Activated CD8-positive, alpha-beta T cell treated with anti-CD3 and anti-CD28 coated beads for 36 hours (primary cell): Measurements from ENCODE around the gene COG6. TPM values are rescaled to one million over a fixed set of nuclear protein-coding genes. Genes with fewer than 3 reads are reported as not detected.

ENCODE experiments used
- ATAC-seq: fragments of 200-7000 bp; cut with Tn5 transposase; one replicate; pipeline ENCODE4 v1.10.0; 2021; ENCODE audit warnings: mild to moderate bottlenecking, moderate library complexity
- CTCF ChIA-PET: fragments of 350-600 bp; sonication (Branson Sonifier 250); formaldehyde crosslinking; loops from one replicate; lab custom pipeline; 2021; ENCODE audit warnings: antibody characterized with exemption; lab: Charles Lee
- POLR2A ChIA-PET: fragments of 350-600 bp; sonication (Branson Sonifier 250); formaldehyde crosslinking; loops from one replicate; lab custom pipeline; 2021; ENCODE audit warnings: antibody characterized with exemption; lab: Charles Lee
- DNase-seq: peaks from one replicate; pipeline ENCODE4 v3.0.0-alpha.2; 2020
- H3K27ac Mint-ChIP-seq: one replicate; pipeline ENCODE4 v1.8.0; 2021; ENCODE audit warnings: mild to moderate bottlenecking, mixed read lengths
- H3K27me3 Mint-ChIP-seq: one replicate; pipeline ENCODE4 v1.8.0; 2021; ENCODE audit warnings: mixed read lengths
- H3K36me3 Mint-ChIP-seq: one replicate; pipeline ENCODE4 v1.8.0; 2021; ENCODE audit warnings: low read depth, mixed read lengths
- H3K4me1 Mint-ChIP-seq: one replicate; pipeline ENCODE4 v1.8.0; 2021; ENCODE audit warnings: low read depth, mixed read lengths
- H3K4me3 Mint-ChIP-seq: one replicate; pipeline ENCODE4 v1.8.0; 2021; ENCODE audit warnings: mild to moderate bottlenecking, moderate library complexity, mixed read lengths
- H3K9me3 Mint-ChIP-seq: one replicate; pipeline ENCODE4 v1.8.0; 2021; ENCODE audit warnings: mixed read lengths
- CTCF ChIP-seq: fragments of 200-600 bp; IDR thresholded peaks from one replicate; pipeline ENCODE4 v1.8.0; 2022; ENCODE audit warnings: antibody characterized with exemption, mild to moderate bottlenecking
- intact Hi-C: fragments of 100-400 bp; cut with micrococcal nuclease; formaldehyde crosslinking; loops from one replicate; pipeline ENCODE4 v1.10.0; 2022
- microRNA-seq: library from miRNA; unstranded; fragments of <30 nt; microRNA quantifications from one replicate; pipeline ENCODE4 v1.2.0, GENCODE V29; 2022; ENCODE audit warnings: borderline microRNAs expressed, borderline replicate concordance
- total RNA-seq, 2 experiments: library from RNA; stranded (reverse); gene quantifications; one replicate each; pipeline ENCODE4 v1.2.3, GENCODE V29; 2021

The COG6 gene
- total RNA-seq, 2 experiments from 2014 or later = 25.5 to 26.4 TPM

GRCh38 chr13:39787086-39787487 is 131.6 kb downstream of the COG6 start:
- H3K9me3 Mint-ChIP-seq = peaks cover 10% of the 10 kb centered on the region
- ATAC-seq = peak; percentile 74
- intact Hi-C loops = no loop called here
- H3K4me3 Mint-ChIP-seq = no peak overlapping the region
- no peaks in the 10 kb centered on the region for H3K27me3 Mint-ChIP-seq
- POLR2A ChIA-PET = no interaction called here
- H3K4me1 Mint-ChIP-seq = peaks cover 9% of the 10 kb centered on the region
- peak; percentile 41 for DNase-seq
- CTCF ChIA-PET = no interaction called here
- no peak for TF ChIP-seq CTCF
- no peak overlapping the region for H3K27ac Mint-ChIP-seq
- H3K36me3 Mint-ChIP-seq = peaks cover 5% of the 10 kb centered on the region

DNA sequence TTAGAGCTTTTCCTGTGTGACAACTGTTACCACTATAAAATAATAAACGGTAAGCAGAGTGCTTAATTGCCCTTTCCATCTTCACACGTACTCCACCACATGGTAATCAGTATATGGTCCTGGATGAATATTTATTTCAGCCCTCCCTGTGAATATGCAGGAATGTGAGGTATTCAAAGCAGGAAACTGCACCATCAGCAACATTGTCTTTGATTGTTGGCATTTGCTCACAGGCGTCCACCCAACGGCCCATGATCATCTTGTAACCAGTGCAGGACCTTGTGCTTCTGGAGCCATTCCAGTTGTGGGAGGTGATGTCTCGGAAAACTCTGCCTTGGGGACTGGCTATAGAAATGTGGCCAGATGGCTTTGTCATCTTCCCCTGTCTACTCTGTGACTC is 132.6 kb downstream of the COG6 start:
- peaks cover 8% of the 10 kb centered on the region for H3K4me1 Mint-ChIP-seq
- peaks cover 10% of the 10 kb centered on the region for H3K9me3 Mint-ChIP-seq
- no peaks in the 10 kb centered on the region for H3K27me3 Mint-ChIP-seq
- ChIA-PET CTCF (no interaction called here), POLR2A (no interaction called here)
- TF ChIP-seq CTCF = no peak
- DNase-seq (no peak), ATAC-seq (no peak)
- intact Hi-C loops = no loop called here
- H3K36me3 Mint-ChIP-seq = peaks cover 5% of the 10 kb centered on the region
- no peak overlapping the region for H3K4me3 Mint-ChIP-seq
- no peak overlapping the region for H3K27ac Mint-ChIP-seq

GRCh38 chr13:39789451-39789850 is 134.0 kb downstream of the COG6 start:
- ATAC-seq = no peak
- Mint-ChIP-seq H3K27me3 (no peaks in the 10 kb centered on the region), H3K4me3 (no peak overlapping the region), H3K4me1 (peaks cover 8% of the 10 kb centered on the region), H3K9me3 (peaks cover 14% of the 10 kb centered on the region), H3K27ac (no peak overlapping the region), H3K36me3 (peaks cover 5% of the 10 kb centered on the region)
- CTCF ChIA-PET = no interaction called here
- no peak for DNase-seq
- intact Hi-C loops = no loop called here
- no peak for TF ChIP-seq CTCF
- POLR2A ChIA-PET = no interaction called here

Small RNA genes lying within 50 kb of the gene (microRNA-seq; reads per million reads assigned to microRNA genes)
- not detected for gene MIR4305

Other genes with a start within 250 kb of the COG6 start
- gene LHFPL6, start 52.5 kb upstream of the COG6 start, total RNA-seq = under 1 TPM; 0.60 to 0.74 TPM